Measurements from ENCODE around the gene PAX6. TPM values are rescaled to one million over a fixed set of nuclear protein-coding genes. Genes with fewer than 3 reads are reported as not detected.

PAX6 gene
- total RNA-seq (2021; fragmentation: NEBNext Ultra II Directional; extraction: Animal tissue kit (Norgen Biotek cat#: 25700)): 1 to 10 TPM in 4 of 6 experiments, not detected in 2; 1.3 to 1.5 (median 1.4) TPM
- long read RNA-seq: 0 reads

DNA sequence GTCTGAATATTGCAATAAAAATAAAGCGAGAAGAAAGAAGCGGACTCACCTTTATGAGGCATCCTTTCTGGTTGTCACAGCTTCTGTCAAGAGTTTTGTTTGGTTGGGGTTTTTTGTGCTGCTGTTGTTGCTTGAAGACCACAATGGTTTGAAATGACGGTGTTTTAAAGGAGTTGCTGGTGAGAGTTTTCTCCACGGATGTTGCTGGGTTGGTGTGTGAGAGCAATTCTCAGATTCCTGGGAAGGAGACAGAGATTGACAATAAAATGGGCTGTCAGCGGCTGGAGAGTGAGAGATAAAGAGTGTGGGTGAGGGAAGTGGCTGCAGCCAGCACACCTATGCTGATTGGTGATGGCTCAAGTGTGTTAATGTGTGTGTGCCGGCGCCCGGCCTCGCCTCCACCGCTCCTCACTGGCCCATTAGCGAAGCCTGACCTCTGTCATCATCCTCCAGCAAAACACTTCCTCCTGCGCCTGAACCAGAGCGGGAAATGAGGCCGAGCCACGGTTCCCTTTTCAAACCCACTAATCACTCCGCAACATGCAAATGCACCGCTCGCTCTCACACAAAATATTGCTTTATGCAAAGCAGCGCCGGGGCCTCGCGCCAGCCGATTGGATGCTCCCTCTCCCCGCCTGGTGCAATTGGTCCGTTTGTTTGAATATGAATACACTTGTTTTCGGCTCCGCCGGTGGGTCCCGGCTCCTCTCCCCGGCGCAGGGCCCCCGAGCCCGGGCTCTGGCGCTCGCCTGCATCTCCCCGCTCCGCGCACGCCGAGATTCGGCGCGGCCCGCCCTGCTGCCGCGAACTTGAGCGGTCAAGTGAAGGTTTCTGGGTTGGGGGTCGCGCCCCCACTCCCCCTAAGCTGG, at the start of gene PAX6:
PAX6 (minus strand) TSS at position 544 of the 869 bp plus-strand sequence. CDS start 4,911 bp downstream, outside the sequence.
- Mint-ChIP-seq H3K9me3 (no peaks in the 10 kb centered on the region), H3K4me1 (ENCODE audit: low read depth) (peaks cover 46% of the 10 kb centered on the region)

DNA sequence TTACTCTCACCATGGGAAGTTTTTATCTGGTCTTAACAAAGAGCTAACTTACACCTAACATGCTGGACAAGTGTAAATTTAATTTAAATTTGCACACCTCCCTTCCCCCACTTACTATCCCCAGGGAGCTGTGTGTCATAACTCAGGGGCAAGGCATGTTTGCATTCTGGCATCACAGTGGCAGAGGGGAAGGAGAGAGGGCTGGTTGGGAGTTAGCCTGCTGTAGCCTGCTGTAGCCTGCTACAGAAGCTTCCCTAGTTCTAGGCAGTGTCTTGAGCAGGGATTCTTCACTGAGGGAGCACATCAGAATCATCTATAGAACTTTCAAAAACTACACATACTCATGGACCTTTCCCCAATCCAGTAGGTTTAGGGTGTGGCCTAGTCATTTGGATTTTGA, 49.3 kb upstream of the PAX6 start:
- Mint-ChIP-seq H3K27ac (no peak overlapping the region), H3K4me3 (no peak overlapping the region), H3K27me3 (ENCODE audit: insufficient read depth) (peaks cover 17% of the 10 kb centered on the region), H3K9me3 (no peaks in the 10 kb centered on the region), H3K36me3 (ENCODE audit: low read depth) (no peaks in the 10 kb centered on the region), H3K4me1 (ENCODE audit: low read depth) (no peaks in the 10 kb centered on the region)
- DNase-seq: no peak
- TF ChIP-seq, protein P1, sequence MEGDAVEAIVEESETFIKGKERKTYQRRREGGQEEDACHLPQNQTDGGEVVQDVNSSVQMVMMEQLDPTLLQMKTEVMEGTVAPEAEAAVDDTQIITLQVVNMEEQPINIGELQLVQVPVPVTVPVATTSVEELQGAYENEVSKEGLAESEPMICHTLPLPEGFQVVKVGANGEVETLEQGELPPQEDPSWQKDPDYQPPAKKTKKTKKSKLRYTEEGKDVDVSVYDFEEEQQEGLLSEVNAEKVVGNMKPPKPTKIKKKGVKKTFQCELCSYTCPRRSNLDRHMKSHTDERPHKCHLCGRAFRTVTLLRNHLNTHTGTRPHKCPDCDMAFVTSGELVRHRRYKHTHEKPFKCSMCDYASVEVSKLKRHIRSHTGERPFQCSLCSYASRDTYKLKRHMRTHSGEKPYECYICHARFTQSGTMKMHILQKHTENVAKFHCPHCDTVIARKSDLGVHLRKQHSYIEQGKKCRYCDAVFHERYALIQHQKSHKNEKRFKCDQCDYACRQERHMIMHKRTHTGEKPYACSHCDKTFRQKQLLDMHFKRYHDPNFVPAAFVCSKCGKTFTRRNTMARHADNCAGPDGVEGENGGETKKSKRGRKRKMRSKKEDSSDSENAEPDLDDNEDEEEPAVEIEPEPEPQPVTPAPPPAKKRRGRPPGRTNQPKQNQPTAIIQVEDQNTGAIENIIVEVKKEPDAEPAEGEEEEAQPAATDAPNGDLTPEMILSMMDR (IDR thresholded peaks at IDR 0.05): no peak

More for the DNA sequence above, at the start of gene PAX6:
- no peak for DNase-seq
- TF ChIP-seq, protein P1 (IDR thresholded peaks at IDR 0.05): no peak
- Mint-ChIP-seq H3K36me3 (ENCODE audit: low read depth) (no peaks in the 10 kb centered on the region), H3K27ac (no peak within 1 kb of the TSS; the same call in 1 of the 2 replicates), H3K27me3 (ENCODE audit: insufficient read depth) (peaks cover 71% of the 10 kb centered on the region), H3K4me3 (peak within 1 kb of the TSS; percentile 76)

DNA sequence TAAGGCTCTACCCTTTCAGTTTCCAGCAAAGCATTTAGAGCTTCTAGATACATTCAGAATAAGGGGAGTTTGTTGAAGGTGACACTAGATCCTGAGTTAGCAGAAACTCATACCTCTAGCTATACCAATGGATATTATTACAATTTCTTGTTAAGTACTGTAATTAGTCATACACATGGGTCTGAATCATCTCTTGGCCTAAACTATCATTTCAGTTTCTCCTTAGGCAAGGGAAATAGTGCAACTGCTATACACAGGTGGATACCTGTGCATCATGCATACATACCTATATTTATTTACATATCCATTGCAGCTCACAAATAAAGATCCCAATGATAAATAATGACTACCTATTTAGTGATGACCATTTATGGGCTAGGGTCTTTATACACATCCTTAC, 45.1 kb upstream of the PAX6 start:
- Mint-ChIP-seq H3K4me3 (no peak overlapping the region), H3K27me3 (ENCODE audit: insufficient read depth) (peaks cover 12% of the 10 kb centered on the region), H3K36me3 (ENCODE audit: low read depth) (no peaks in the 10 kb centered on the region), H3K4me1 (ENCODE audit: low read depth) (no peaks in the 10 kb centered on the region), H3K27ac (no peak overlapping the region), H3K9me3 (no peaks in the 10 kb centered on the region)
- TF ChIP-seq, protein P1 (IDR thresholded peaks at IDR 0.05): no peak
- DNase-seq: no peak

DNA sequence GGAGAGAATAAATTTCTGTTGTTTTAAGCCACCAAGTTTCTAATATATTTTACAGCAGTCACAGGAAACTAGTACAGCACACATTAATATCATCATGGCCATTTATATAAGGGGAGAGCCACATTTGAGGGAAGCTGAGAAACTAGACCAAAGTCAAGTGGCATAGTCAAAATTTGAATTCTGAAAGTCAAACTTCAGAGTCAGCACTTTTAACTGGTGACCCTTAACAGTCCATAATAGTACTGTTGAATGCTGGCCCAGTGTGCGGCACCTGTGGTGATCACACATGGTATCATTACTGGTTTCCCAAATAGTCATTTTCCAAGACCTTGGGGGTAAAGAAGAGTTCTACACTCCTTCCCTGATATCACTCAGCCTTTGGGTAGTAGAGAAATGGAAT, 44.3 kb upstream of the PAX6 start:
- Mint-ChIP-seq H3K9me3 (no peaks in the 10 kb centered on the region), H3K27me3 (ENCODE audit: insufficient read depth) (peaks cover 15% of the 10 kb centered on the region), H3K4me3 (no peak overlapping the region), H3K27ac (no peak overlapping the region), H3K4me1 (ENCODE audit: low read depth) (no peaks in the 10 kb centered on the region), H3K36me3 (ENCODE audit: low read depth) (no peaks in the 10 kb centered on the region)
- no peak for DNase-seq
- TF ChIP-seq, protein P1 (IDR thresholded peaks at IDR 0.05): no peak

DNA sequence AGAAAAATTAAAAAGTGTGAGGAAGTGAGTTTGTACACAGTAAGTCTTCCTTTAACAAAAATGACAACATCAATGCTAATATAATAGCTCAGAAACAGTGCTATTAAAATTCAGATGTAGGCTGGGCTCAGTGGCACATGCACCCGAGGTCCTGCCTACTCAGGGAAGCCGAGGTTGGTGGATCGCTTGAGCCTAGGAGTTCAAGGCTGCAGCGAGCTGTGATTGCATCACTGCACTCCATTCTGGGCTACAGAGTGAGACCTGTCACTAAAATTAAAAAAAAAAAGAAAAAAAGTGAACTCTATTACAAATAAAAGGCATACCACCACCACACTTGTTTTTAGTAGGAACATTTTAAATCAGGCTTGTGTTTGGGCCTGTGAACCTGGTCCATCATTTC, 39.2 kb upstream of the PAX6 start:
- Mint-ChIP-seq H3K36me3 (ENCODE audit: low read depth) (no peaks in the 10 kb centered on the region), H3K27me3 (ENCODE audit: insufficient read depth) (peaks cover 10% of the 10 kb centered on the region), H3K4me1 (ENCODE audit: low read depth) (no peaks in the 10 kb centered on the region), H3K4me3 (no peak overlapping the region), H3K9me3 (no peaks in the 10 kb centered on the region), H3K27ac (no peak overlapping the region)
- TF ChIP-seq, protein P1 (IDR thresholded peaks at IDR 0.05): no peak
- DNase-seq: no peak
